GM12801 (cell line): ENCODE data around the gene CYTH1.

Experiments
- CTCF ChIP-seq: IDR thresholded peaks from one replicate; pipeline ENCODE4 v1.5.1; 2011; ENCODE audit warnings: control low read depth; ENCODE audit not compliant: insufficient read length; ENCODE audit errors: extremely low read depth

CYTH1 gene

GRCh38 chr17:78696016-78696982, 85.8 kb downstream of the CYTH1 start:
- no peak for TF ChIP-seq CTCF

- no peak for TF ChIP-seq CTCF
Measured at GRCh38 chr17:78694805-78695531, 87.1 kb downstream of the CYTH1 start.

GRCh38 chr17:78693346-78694083, 88.6 kb downstream of the CYTH1 start:
- TF ChIP-seq CTCF, result no peak

GRCh38 chr17:78692460-78693010, 89.5 kb downstream of the CYTH1 start:
- no peak for TF ChIP-seq CTCF

- no peak for TF ChIP-seq CTCF
Measured at GRCh38 chr17:78689029-78689428, 93.0 kb downstream of the CYTH1 start.

- no peak for TF ChIP-seq CTCF
Measured at GRCh38 chr17:78687944-78688343, 94.1 kb downstream of the CYTH1 start.
